Measurements from ENCODE around the gene TSPAN17.

TSPAN17 gene

GRCh38 chr5:176680226-176680563 lies 32.9 kb downstream of the TSPAN17 start:
- no peak overlapping the region for H4K8ac ChIP-seq (ENCODE audit: low read depth, low read length)
- H3K4me2 ChIP-seq (ENCODE audit: low read length): peak overlapping the region; percentile 36
- H2AK5ac ChIP-seq (ENCODE audit: low read length): no peak overlapping the region
- no peak overlapping the region for H3K27ac ChIP-seq (ENCODE audit: low read depth, low read length)
- H3K9me3 ChIP-seq (ENCODE audit: insufficient read depth, low read depth, low read length): no peaks in the 10 kb centered on the region
- no peak overlapping the region for H3K18ac ChIP-seq (ENCODE audit: low read length)
- H3K9ac ChIP-seq (ENCODE audit: low read length): no peak overlapping the region
- no peak overlapping the region for H4K91ac ChIP-seq (ENCODE audit: low read depth, low read length)
- H3K4me3 ChIP-seq (ENCODE audit: low read depth, low read length): no peak overlapping the region
- H3K4ac ChIP-seq (ENCODE audit: low read depth, low read length): no peak overlapping the region
- H2AFZ ChIP-seq (ENCODE audit: insufficient read depth, low read length, poor library complexity): no peak overlapping the region
- no peak overlapping the region for H2BK5ac ChIP-seq (ENCODE audit: low read depth, low read length, poor library complexity)
- no peaks in the 10 kb centered on the region for H3K79me2 ChIP-seq (ENCODE audit: control insufficient read depth, insufficient read depth, low read length, poor library complexity)
- H3K23ac ChIP-seq (ENCODE audit: low read length): no peak overlapping the region
- H2BK12ac ChIP-seq (ENCODE audit: low read length): no peak overlapping the region
- no peak overlapping the region for H2BK120ac ChIP-seq (ENCODE audit: insufficient read depth, low read length, poor library complexity)
- H4K12ac ChIP-seq (ENCODE audit: low read depth, low read length): no peak overlapping the region
- no peaks in the 10 kb centered on the region for H3K36me3 ChIP-seq (ENCODE audit: control insufficient read depth in 1 of 2, insufficient read depth in 2 of 2, low read length in 2 of 2)
- WGBS (ENCODE audit: extremely low coverage, insufficient coverage, insufficient read length): no CpG with 5 or more reads among the region's 33 CpGs
- H3K79me1 ChIP-seq (ENCODE audit: low read length): no peaks in the 10 kb centered on the region
- H3K4me1 ChIP-seq (ENCODE audit: control insufficient read depth in 1 of 2, insufficient read depth in 2 of 2, low read length in 2 of 2): no peaks in the 10 kb centered on the region
- peaks cover 14% of the 10 kb centered on the region for H3K27me3 ChIP-seq (ENCODE audit: insufficient read depth, low read length)
- DNase-seq: no peak
- no peak overlapping the region for H3K14ac ChIP-seq (ENCODE audit: low read length)

- no peak overlapping the region for H3K9ac ChIP-seq (ENCODE audit: low read length)
- H2BK120ac ChIP-seq (ENCODE audit: insufficient read depth, low read length, poor library complexity): no peak overlapping the region
- no peaks in the 10 kb centered on the region for H3K79me2 ChIP-seq (ENCODE audit: control insufficient read depth, insufficient read depth, low read length, poor library complexity)
- no peaks in the 10 kb centered on the region for H3K4me1 ChIP-seq (ENCODE audit: control insufficient read depth in 1 of 2, insufficient read depth in 2 of 2, low read length in 2 of 2)
- no peaks in the 10 kb centered on the region for H3K9me3 ChIP-seq (ENCODE audit: insufficient read depth, low read depth, low read length)
- no peak overlapping the region for H3K4ac ChIP-seq (ENCODE audit: low read depth, low read length)
- H3K79me1 ChIP-seq (ENCODE audit: low read length): no peaks in the 10 kb centered on the region
- H3K4me2 ChIP-seq (ENCODE audit: low read length): no peak overlapping the region
- no peak overlapping the region for H4K91ac ChIP-seq (ENCODE audit: low read depth, low read length)
- H2AFZ ChIP-seq (ENCODE audit: insufficient read depth, low read length, poor library complexity): no peak overlapping the region
- H3K4me3 ChIP-seq (ENCODE audit: low read depth, low read length): no peak overlapping the region
- no peaks in the 10 kb centered on the region for H3K36me3 ChIP-seq (ENCODE audit: control insufficient read depth in 1 of 2, insufficient read depth in 2 of 2, low read length in 2 of 2)
- no peak for DNase-seq
- no peak overlapping the region for H2AK5ac ChIP-seq (ENCODE audit: low read length)
- H3K14ac ChIP-seq (ENCODE audit: low read length): no peak overlapping the region
- WGBS (ENCODE audit: extremely low coverage, insufficient coverage, insufficient read length): no CpG with 5 or more reads among the region's 6 CpGs
- H3K27me3 ChIP-seq (ENCODE audit: insufficient read depth, low read length): peaks cover 14% of the 10 kb centered on the region
- no peak overlapping the region for H3K27ac ChIP-seq (ENCODE audit: low read depth, low read length)
- H3K18ac ChIP-seq (ENCODE audit: low read length): no peak overlapping the region
- no peak overlapping the region for H2BK12ac ChIP-seq (ENCODE audit: low read length)
- H2BK5ac ChIP-seq (ENCODE audit: low read depth, low read length, poor library complexity): no peak overlapping the region
- no peak overlapping the region for H4K8ac ChIP-seq (ENCODE audit: low read depth, low read length)
- peak overlapping the region; percentile 53 for H3K23ac ChIP-seq (ENCODE audit: low read length)
- no peak overlapping the region for H4K12ac ChIP-seq (ENCODE audit: low read depth, low read length)
These were observed 34.8 kb downstream of the TSPAN17 start for GRCh38 chr5:176682016-176682531.

- H4K12ac ChIP-seq (ENCODE audit: low read depth, low read length): no peak overlapping the region
- H4K8ac ChIP-seq (ENCODE audit: low read depth, low read length): no peak overlapping the region
- no peak overlapping the region for H3K4ac ChIP-seq (ENCODE audit: low read depth, low read length)
- H3K4me1 ChIP-seq (ENCODE audit: control insufficient read depth in 1 of 2, insufficient read depth in 2 of 2, low read length in 2 of 2): no peaks in the 10 kb centered on the region
- H3K36me3 ChIP-seq (ENCODE audit: control insufficient read depth in 1 of 2, insufficient read depth in 2 of 2, low read length in 2 of 2): no peaks in the 10 kb centered on the region
- H2BK12ac ChIP-seq (ENCODE audit: low read length): no peak overlapping the region
- no peaks in the 10 kb centered on the region for H3K79me2 ChIP-seq (ENCODE audit: control insufficient read depth, insufficient read depth, low read length, poor library complexity)
- H2BK120ac ChIP-seq (ENCODE audit: insufficient read depth, low read length, poor library complexity): no peak overlapping the region
- no peak overlapping the region for H2BK5ac ChIP-seq (ENCODE audit: low read depth, low read length, poor library complexity)
- no peak overlapping the region for H3K23ac ChIP-seq (ENCODE audit: low read length)
- no peak overlapping the region for H3K27ac ChIP-seq (ENCODE audit: low read depth, low read length)
- H2AFZ ChIP-seq (ENCODE audit: insufficient read depth, low read length, poor library complexity): no peak overlapping the region
- H3K14ac ChIP-seq (ENCODE audit: low read length): no peak overlapping the region
- H3K27me3 ChIP-seq (ENCODE audit: insufficient read depth, low read length): peaks cover 10% of the 10 kb centered on the region
- no peak overlapping the region for H2AK5ac ChIP-seq (ENCODE audit: low read length)
- no peak for DNase-seq
- no peak overlapping the region for H3K4me2 ChIP-seq (ENCODE audit: low read length)
- no peak overlapping the region for H3K18ac ChIP-seq (ENCODE audit: low read length)
- H4K91ac ChIP-seq (ENCODE audit: low read depth, low read length): no peak overlapping the region
- no peaks in the 10 kb centered on the region for H3K9me3 ChIP-seq (ENCODE audit: insufficient read depth, low read depth, low read length)
- no peaks in the 10 kb centered on the region for H3K79me1 ChIP-seq (ENCODE audit: low read length)
- H3K4me3 ChIP-seq (ENCODE audit: low read depth, low read length): no peak overlapping the region
- H3K9ac ChIP-seq (ENCODE audit: low read length): no peak overlapping the region
These were observed 37.7 kb downstream of the TSPAN17 start for GRCh38 chr5:176685010-176685409.

- WGBS (ENCODE audit: extremely low coverage, insufficient coverage, insufficient read length): no CpG with 5 or more reads among the region's 10 CpGs
- H3K9ac ChIP-seq (ENCODE audit: low read length): no peak overlapping the region
- no peaks in the 10 kb centered on the region for H3K36me3 ChIP-seq (ENCODE audit: control insufficient read depth in 1 of 2, insufficient read depth in 2 of 2, low read length in 2 of 2)
- no peak overlapping the region for H2BK5ac ChIP-seq (ENCODE audit: low read depth, low read length, poor library complexity)
- H3K14ac ChIP-seq (ENCODE audit: low read length): no peak overlapping the region
- no peak overlapping the region for H3K23ac ChIP-seq (ENCODE audit: low read length)
- H3K27ac ChIP-seq (ENCODE audit: low read depth, low read length): no peak overlapping the region
- H3K4ac ChIP-seq (ENCODE audit: low read depth, low read length): no peak overlapping the region
- no peaks in the 10 kb centered on the region for H3K27me3 ChIP-seq (ENCODE audit: insufficient read depth, low read length)
- no peaks in the 10 kb centered on the region for H3K4me1 ChIP-seq (ENCODE audit: control insufficient read depth in 1 of 2, insufficient read depth in 2 of 2, low read length in 2 of 2)
- no peaks in the 10 kb centered on the region for H3K79me2 ChIP-seq (ENCODE audit: control insufficient read depth, insufficient read depth, low read length, poor library complexity)
- H2AFZ ChIP-seq (ENCODE audit: insufficient read depth, low read length, poor library complexity): no peak overlapping the region
- no peak overlapping the region for H4K12ac ChIP-seq (ENCODE audit: low read depth, low read length)
- DNase-seq: no peak
- no peak overlapping the region for H3K18ac ChIP-seq (ENCODE audit: low read length)
- no peak overlapping the region for H2AK5ac ChIP-seq (ENCODE audit: low read length)
- H3K79me1 ChIP-seq (ENCODE audit: low read length): no peaks in the 10 kb centered on the region
- peaks cover 3% of the 10 kb centered on the region for H3K9me3 ChIP-seq (ENCODE audit: insufficient read depth, low read depth, low read length)
- H3K4me3 ChIP-seq (ENCODE audit: low read depth, low read length): no peak overlapping the region
- no peak overlapping the region for H2BK12ac ChIP-seq (ENCODE audit: low read length)
- no peak overlapping the region for H3K4me2 ChIP-seq (ENCODE audit: low read length)
- H4K91ac ChIP-seq (ENCODE audit: low read depth, low read length): no peak overlapping the region
- H4K8ac ChIP-seq (ENCODE audit: low read depth, low read length): no peak overlapping the region
- no peak overlapping the region for H2BK120ac ChIP-seq (ENCODE audit: insufficient read depth, low read length, poor library complexity)
These were observed 40.0 kb downstream of the TSPAN17 start for GRCh38 chr5:176687247-176687646.

Measured in trophoblast cell (in vitro differentiated cells and primary cell).